KMS-11 (cell line): ENCODE results near the gene ITGA5.

Experiments
- H2AFZ ChIP-seq: fragments of 200-600 bp; sonication (generic); 2 replicates; pipeline ENCODE4 v1.6.1; 2016; ENCODE audit warnings: antibody characterized with exemption, mixed run types, low read depth
- H3K27ac ChIP-seq: fragments of 200-600 bp; sonication (generic); 2 replicates; pipeline ENCODE4 v1.6.1; 2016; ENCODE audit warnings: mild to moderate bottlenecking, mixed run types
- H3K27me3 ChIP-seq: fragments of 200-600 bp; sonication (generic); 2 replicates; pipeline ENCODE4 v1.6.1; 2017; ENCODE audit warnings: mild to moderate bottlenecking, low read depth, mixed run types, moderate library complexity; ENCODE audit not compliant: insufficient read depth
- H3K36me3 ChIP-seq: fragments of 200-600 bp; sonication (generic); 2 replicates; pipeline ENCODE4 v1.6.1; 2017; ENCODE audit warnings: mild to moderate bottlenecking, mixed run types; ENCODE audit not compliant: insufficient read depth
- H3K4me1 ChIP-seq: fragments of 200-600 bp; sonication (generic); 2 replicates; pipeline ENCODE4 v1.6.1; 2016; ENCODE audit warnings: mild to moderate bottlenecking, low read depth, mixed run types; ENCODE audit not compliant: poor library complexity, severe bottlenecking
- H3K4me2 ChIP-seq: fragments of 200-600 bp; sonication (generic); 2 replicates; pipeline ENCODE4 v1.7.0; 2016; ENCODE audit warnings: mild to moderate bottlenecking, mixed run types
- H3K4me3 ChIP-seq: fragments of 200-600 bp; sonication (generic); IDR thresholded peaks from 2 replicates; pipeline ENCODE4 v1.6.1; 2017; ENCODE audit warnings: low read depth, low read length, mixed read lengths; ENCODE audit not compliant: insufficient read depth
- H3K79me2 ChIP-seq: fragments of 200-600 bp; sonication (generic); 2 replicates; pipeline ENCODE4 v1.6.1; 2016; ENCODE audit warnings: low read depth, mixed run types; ENCODE audit not compliant: insufficient read depth
- H3K9ac ChIP-seq: fragments of 200-600 bp; sonication (generic); 2 replicates; pipeline ENCODE4 v1.6.1; 2016; ENCODE audit warnings: mild to moderate bottlenecking, mixed run types
- H4K20me1 ChIP-seq: fragments of 200-600 bp; sonication (generic); 2 replicates; pipeline ENCODE4 v1.6.1; 2016; ENCODE audit warnings: mild to moderate bottlenecking, mixed run types; ENCODE audit not compliant: insufficient read depth
- TF ChIP-seq, protein P1 (sequence below): fragments of 200-600 bp; sonication (generic); conservative IDR thresholded peaks from 2 replicates; pipeline ENCODE4 v1.6.1; 2017; ENCODE audit warnings: low read depth, mild to moderate bottlenecking, antibody characterized with exemption, low read length, moderate library complexity, mixed read lengths

The ITGA5 gene

GRCh38 chr12:54421175-54421878 lies 2.3 kb upstream of the ITGA5 start:
- Histone ChIP-seq H3K9ac (no peak overlapping the region), H3K27me3 (peaks cover 40% of the 10 kb centered on the region)

GRCh38 chr12:54420766-54421144 lies 1.7 kb upstream of the ITGA5 start:
- Histone ChIP-seq H2AFZ (no peak overlapping the region), H3K4me2 (no peak overlapping the region), H3K27me3 (peaks cover 35% of the 10 kb centered on the region), H3K79me2 (no peaks in the 10 kb centered on the region), H3K27ac (no peak overlapping the region), H3K36me3 (no peaks in the 10 kb centered on the region), H4K20me1 (no peaks in the 10 kb centered on the region), H3K9ac (no peak overlapping the region), H3K4me1 (no peaks in the 10 kb centered on the region), H3K4me3 (no peak overlapping the region)
- TF ChIP-seq, protein P1, sequence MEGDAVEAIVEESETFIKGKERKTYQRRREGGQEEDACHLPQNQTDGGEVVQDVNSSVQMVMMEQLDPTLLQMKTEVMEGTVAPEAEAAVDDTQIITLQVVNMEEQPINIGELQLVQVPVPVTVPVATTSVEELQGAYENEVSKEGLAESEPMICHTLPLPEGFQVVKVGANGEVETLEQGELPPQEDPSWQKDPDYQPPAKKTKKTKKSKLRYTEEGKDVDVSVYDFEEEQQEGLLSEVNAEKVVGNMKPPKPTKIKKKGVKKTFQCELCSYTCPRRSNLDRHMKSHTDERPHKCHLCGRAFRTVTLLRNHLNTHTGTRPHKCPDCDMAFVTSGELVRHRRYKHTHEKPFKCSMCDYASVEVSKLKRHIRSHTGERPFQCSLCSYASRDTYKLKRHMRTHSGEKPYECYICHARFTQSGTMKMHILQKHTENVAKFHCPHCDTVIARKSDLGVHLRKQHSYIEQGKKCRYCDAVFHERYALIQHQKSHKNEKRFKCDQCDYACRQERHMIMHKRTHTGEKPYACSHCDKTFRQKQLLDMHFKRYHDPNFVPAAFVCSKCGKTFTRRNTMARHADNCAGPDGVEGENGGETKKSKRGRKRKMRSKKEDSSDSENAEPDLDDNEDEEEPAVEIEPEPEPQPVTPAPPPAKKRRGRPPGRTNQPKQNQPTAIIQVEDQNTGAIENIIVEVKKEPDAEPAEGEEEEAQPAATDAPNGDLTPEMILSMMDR: no peak

More at GRCh38 chr12:54421175-54421878, 2.3 kb upstream of the ITGA5 start:
- Histone ChIP-seq H3K79me2 (no peaks in the 10 kb centered on the region), H3K27ac (no peak overlapping the region), H3K4me1 (no peaks in the 10 kb centered on the region), H3K4me3 (no peak overlapping the region), H2AFZ (no peak overlapping the region), H4K20me1 (no peaks in the 10 kb centered on the region), H3K4me2 (no peak overlapping the region), H3K36me3 (no peaks in the 10 kb centered on the region)
- TF ChIP-seq, protein P1: no peak; the same call in 1 of the 2 replicates

DNA sequence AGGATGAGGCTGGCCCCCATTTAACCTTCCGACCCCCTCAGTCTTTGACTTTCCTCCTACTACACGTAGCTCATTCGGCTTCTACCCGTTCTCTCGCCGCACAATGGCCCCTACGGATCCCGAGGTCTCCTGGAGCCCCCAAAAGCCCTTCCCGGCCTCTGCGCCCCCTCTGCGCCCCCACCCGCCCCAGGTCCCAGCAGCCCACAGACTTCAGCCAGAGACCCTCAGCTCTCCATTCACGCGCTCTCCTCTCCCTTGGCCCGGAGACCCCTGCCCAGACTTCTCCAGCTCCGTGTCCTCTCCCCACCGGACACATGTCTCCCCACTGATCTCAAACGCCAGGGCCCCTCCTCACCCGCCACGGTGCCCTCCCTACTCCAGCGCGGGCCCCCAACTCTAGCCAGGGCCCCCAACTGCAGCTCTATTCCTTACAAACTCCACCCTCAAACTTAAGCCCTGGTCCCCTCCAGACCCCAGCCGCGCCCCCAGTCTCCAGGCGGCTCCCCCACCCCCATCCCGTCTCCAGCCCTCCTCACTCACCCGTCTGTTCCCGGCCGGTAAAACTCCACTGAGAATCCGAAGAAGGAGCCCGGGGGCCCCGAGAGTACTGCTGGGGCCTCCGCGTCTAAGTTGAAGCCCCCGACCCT lies 502 bp downstream of the ITGA5 start:
- H3K27ac ChIP-seq: no peak overlapping the region
- no peak overlapping the region for H2AFZ ChIP-seq
- no peak overlapping the region for H3K4me2 ChIP-seq
- TF ChIP-seq, protein P1: no peak
- H3K9ac ChIP-seq: no peak overlapping the region
- H3K36me3 ChIP-seq: no peaks in the 10 kb centered on the region
- H3K4me1 ChIP-seq: no peaks in the 10 kb centered on the region
- peaks cover 20% of the 10 kb centered on the region; the same call in 1 of the 2 replicates for H3K27me3 ChIP-seq
- no peaks in the 10 kb centered on the region for H4K20me1 ChIP-seq
- H3K4me3 ChIP-seq: no peak overlapping the region
- H3K79me2 ChIP-seq: no peaks in the 10 kb centered on the region

DNA sequence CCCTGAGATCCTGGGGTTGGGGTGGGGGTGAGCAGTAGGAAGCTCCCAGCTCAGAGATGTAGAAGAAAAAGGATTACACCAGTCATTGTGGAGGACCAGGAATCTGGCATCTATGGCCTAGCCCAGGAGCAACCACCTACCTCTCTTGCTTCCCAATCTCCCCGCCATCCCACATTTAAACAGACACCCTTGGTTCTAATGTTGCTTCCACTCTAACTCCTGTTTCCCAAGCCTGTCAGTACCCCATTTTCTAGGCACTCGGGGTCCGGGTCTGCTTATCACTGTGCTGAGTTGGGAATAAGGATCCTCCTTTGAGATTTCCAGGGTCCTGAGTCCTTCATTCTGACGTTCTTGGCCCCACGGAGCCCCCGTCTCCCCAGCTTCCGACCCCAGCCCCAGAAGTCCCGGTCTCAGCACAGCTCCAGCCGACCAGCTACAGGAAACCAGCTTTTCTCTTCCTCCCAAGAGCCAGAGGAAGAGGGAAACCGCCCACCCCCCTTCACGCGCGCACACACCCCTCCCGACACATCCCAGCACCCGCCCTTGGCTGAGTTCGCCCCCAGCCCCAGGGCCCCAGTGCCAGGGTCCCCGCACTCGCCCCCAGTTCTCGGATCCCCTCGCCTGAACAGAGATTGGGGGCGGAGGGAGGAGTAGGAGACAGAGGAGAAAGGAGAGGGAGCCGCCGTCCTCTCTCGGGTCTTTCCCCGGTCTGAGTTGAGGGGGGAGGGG lies 1.2 kb downstream of the ITGA5 start:
- Histone ChIP-seq H3K27ac (no peak overlapping the region), H3K27me3 (peaks cover 20% of the 10 kb centered on the region; the same call in 1 of the 2 replicates), H3K4me1 (no peaks in the 10 kb centered on the region), H2AFZ (no peak overlapping the region), H3K36me3 (no peaks in the 10 kb centered on the region), H4K20me1 (no peaks in the 10 kb centered on the region), H3K9ac (no peak overlapping the region), H3K4me2 (no peak overlapping the region), H3K4me3 (no peak overlapping the region), H3K79me2 (no peaks in the 10 kb centered on the region)
- TF ChIP-seq, protein P1: no peak
